ENCODE measurements around the gene PPP2R5C.

Gene PPP2R5C

GRCh38 chr14:101815994-101816393 lies 54.5 kb downstream of the PPP2R5C start:
- no peaks in the 10 kb centered on the region for H3K9me3 ChIP-seq (ENCODE audit: control insufficient read depth, insufficient read depth, low read depth, low read length)
- CTCF ChIA-PET: no interaction called here
- POLR2A ChIA-PET: interaction anchor here (0.6 kb wide), 1 partner anchor 56 kb away, joined by 3 read pairs; no protein-coding TSS in a partner anchor
- peaks cover 0 to 30% of the 10 kb centered on the region in 2 experiments; a peak in 2 of 3 replicates for H3K36me3 ChIP-seq (ENCODE audit: control insufficient read depth in 2 of 2, insufficient read depth in 1 of 2, low read length in 2 of 2)
- H3K4me3 ChIP-seq (ENCODE audit: low read depth, low read length): no peak overlapping the region
- H3K27ac ChIP-seq (ENCODE audit: extremely low read depth, low read depth, low read length): no peak overlapping the region
- peaks cover 6% of the 10 kb centered on the region; the same call in 1 of the 2 replicates for H3K4me1 ChIP-seq (ENCODE audit: control insufficient read depth, insufficient read depth, low read length)
- TF ChIP-seq HIC1 (tag by site-specific recombination; IDR thresholded peaks at IDR 0.05): no peak
- no peak for TF ChIP-seq KLF17 (tag by site-specific recombination; IDR thresholded peaks at IDR 0.05)
- TF ChIP-seq ZNF660 (tag by site-specific recombination; IDR thresholded peaks at IDR 0.05): no peak
- no peak for TF ChIP-seq ZBTB21 (tag by site-specific recombination; IDR thresholded peaks at IDR 0.05)
- no peak for TF ChIP-seq MYNN (tag by site-specific recombination; IDR thresholded peaks at IDR 0.05; ENCODE audit: borderline replicate concordance)
- TF ChIP-seq ZNF707 (tag by site-specific recombination; IDR thresholded peaks at IDR 0.05): no peak
- no peak for TF ChIP-seq ZSCAN5A (tag by site-specific recombination; IDR thresholded peaks at IDR 0.05)
- no peak for TF ChIP-seq ZNF274 (IDR thresholded peaks at IDR 0.05; ENCODE audit: low read length)
- no peak for TF ChIP-seq ZNF274 (tag by site-specific recombination; IDR thresholded peaks at IDR 0.05; ENCODE audit: borderline replicate concordance)
- TF ChIP-seq ZNF10 (tag by site-specific recombination; IDR thresholded peaks at IDR 0.05): no peak
- no peak for TF ChIP-seq KLF8 (tag by site-specific recombination; IDR thresholded peaks at IDR 0.05)
- no peak for TF ChIP-seq ZNF280C (tag by site-specific recombination; IDR thresholded peaks at IDR 0.05)
- no peak for TF ChIP-seq SP3 (tag by site-specific recombination; IDR thresholded peaks at IDR 0.05)
- TF ChIP-seq HOXD13 (CRISPR knock-in tag; IDR thresholded peaks at IDR 0.05; ENCODE audit: borderline replicate concordance): no peak
- no peak for TF ChIP-seq ZFP69B (tag by site-specific recombination; IDR thresholded peaks at IDR 0.05)
- no peak for TF ChIP-seq ZNF449 (tag by site-specific recombination; IDR thresholded peaks at IDR 0.05)
- no peak for TF ChIP-seq ZNF280D (tag by site-specific recombination; IDR thresholded peaks at IDR 0.05)

All from HEK293 (cell line).